H1 (cell line): ENCODE measurements around the gene CPSF4L. TPM values are rescaled to one million over a fixed set of nuclear protein-coding genes. Genes with fewer than 3 reads are reported as not detected.

Experiments used
- CHD7 ChIP-seq: fragments of 300-600 bp; sonication (generic); IDR thresholded peaks from 2 replicates; pipeline ENCODE4 v1.7.1; 2012; ENCODE audit warnings: low read length, moderate library complexity, mild to moderate bottlenecking, inconsistent platforms; ENCODE audit not compliant: insufficient replicate concordance
- SP2 ChIP-seq: IDR thresholded peaks from 2 replicates; pipeline ENCODE4 v1.6.1; 2012; ENCODE audit warnings: mild to moderate bottlenecking, low read length, inconsistent platforms
- polyA plus RNA-seq, 7 experiments: library from polyadenylated mRNA; depleted of rRNA in 3 of 7; stranded (reverse) in 5 of 7; unstranded in 2 of 7; fragments of >200 nt in 5 of 7; fragments of 200-250 nt in 2 of 7; gene quantifications; 1 replicate in 5 of 7; 2 replicates in 1 of 7; 4 replicates in 1 of 7; pipeline versions ENCODE4 v1.2.1 to v1.2.3, GENCODE V29; 2011 to 2013; ENCODE audit warnings: missing spikeins in 2 of 7, mixed read lengths in 2 of 7
- total RNA-seq: library from RNA; stranded (reverse); fragmentation: NEBNext Ultra II Directional; extraction: Animal tissue kit (Norgen Biotek cat#: 25700); gene quantifications from 2 replicates; pipeline ENCODE4 v1.2.1, GENCODE V29; 2021

Gene CPSF4L
- total and polyA plus RNA-seq, 2 of the 8 experiments (the other 6 are each of a cell fraction or from before 2014, with no cell fraction given) = not detected

- TF ChIP-seq CHD7 = no peak
- TF ChIP-seq SP2 = no peak
Measured at GRCh38 chr17:73293480-73293911, 31.8 kb upstream of the CPSF4L start (continued).
